IMR-90 (cell line): Measurements from ENCODE around the gene TINAG. TPM values are rescaled to one million over a fixed set of nuclear protein-coding genes. Genes with fewer than 3 reads are reported as not detected.

Experiments used
- ATAC-seq: fragments of 200-7000 bp; cut with Tn5 transposase; 2 replicates; pipeline ENCODE4 v1.9.1; 2020; ENCODE audit warnings: low read depth, mild to moderate bottlenecking, moderate library complexity
- BruUV-seq: library from RNA; stranded (reverse); fragments of 400-500 nt; replicated peaks from 2 replicates; lab custom pipeline; 2021; lab: Mats Ljungman, UMichigan
- CTCF ChIA-PET: fragments of 300-600 bp; formaldehyde crosslinking; extraction: SDS; loops from one replicate; lab custom pipeline; 2021; ENCODE audit warnings: antibody characterized with exemption; lab: Yijun Ruan, JAX
- POLR2A ChIA-PET: fragments of 300-600 bp; sonication (Branson Sonifier 250); formaldehyde crosslinking; loops from one replicate; lab custom pipeline; 2022; ENCODE audit warnings: antibody characterized with exemption; ENCODE audit not compliant: unreplicated experiment; lab: Charles Lee
- DNase-seq: peaks from one replicate; pipeline ENCODE4 v3.0.0; 2013
- H2AFZ ChIP-seq: replicated peaks from 2 replicates; pipeline ENCODE3; 2013; ENCODE audit warnings: low read length, mild to moderate bottlenecking; ENCODE audit not compliant: poor library complexity
- H2AK5ac ChIP-seq: 2 replicates; pipeline ENCODE4 v1.6.1; 2013; ENCODE audit warnings: low read depth, low read length, inconsistent platforms
- H2AK9ac ChIP-seq: replicated peaks from 2 replicates; pipeline ENCODE3; 2013; ENCODE audit warnings: mild to moderate bottlenecking, low read depth, low read length, moderate library complexity; ENCODE audit not compliant: poor library complexity
- H2BK120ac ChIP-seq: 2 replicates; pipeline ENCODE4 v1.6.1; 2013; ENCODE audit warnings: low read depth, low read length, inconsistent platforms
- H2BK15ac ChIP-seq: 3 replicates; pipeline ENCODE4 v1.6.1; 2013; ENCODE audit warnings: low read depth, low read length, inconsistent platforms
- H2BK20ac ChIP-seq: 2 replicates; pipeline ENCODE4 v1.6.1; 2013; ENCODE audit warnings: low read depth, mild to moderate bottlenecking, inconsistent platforms, low read length, moderate library complexity
- H2BK5ac ChIP-seq: 2 replicates; pipeline ENCODE4 v1.6.1; 2013; ENCODE audit warnings: mild to moderate bottlenecking, low read depth, low read length, inconsistent platforms; ENCODE audit not compliant: poor library complexity, severe bottlenecking
- H3K14ac ChIP-seq: replicated peaks from 2 replicates; pipeline ENCODE4 v1.6.1; 2013; ENCODE audit warnings: low read depth, low read length, inconsistent platforms
- H3K18ac ChIP-seq: 2 replicates; pipeline ENCODE4 v1.6.1; 2013; ENCODE audit warnings: low read depth, low read length, control low read depth
- H3K23ac ChIP-seq: 2 replicates; pipeline ENCODE4 v1.6.1; 2013; ENCODE audit warnings: low read depth, low read length, inconsistent platforms
- H3K27ac ChIP-seq: 2 replicates; pipeline ENCODE4 v1.5.1; 2013; ENCODE audit warnings: mild to moderate bottlenecking, control low read depth, low read length; ENCODE audit not compliant: insufficient read depth
- H3K27me3 ChIP-seq: 2 replicates; pipeline ENCODE4 v1.6.1; 2013; ENCODE audit warnings: low read length; ENCODE audit not compliant: control insufficient read depth, insufficient read depth
- H3K36me3 ChIP-seq: 2 replicates; pipeline ENCODE4 v1.6.1; 2013; ENCODE audit warnings: low read length, mixed read lengths; ENCODE audit not compliant: control insufficient read depth, insufficient read depth
- H3K4ac ChIP-seq: 2 replicates; pipeline ENCODE4 v1.6.1; 2013; ENCODE audit warnings: low read depth, low read length, inconsistent platforms
- H3K4me1 ChIP-seq: 2 replicates; pipeline ENCODE4 v1.6.1; 2013; ENCODE audit warnings: low read length, mixed read lengths; ENCODE audit not compliant: control insufficient read depth, insufficient read depth
- H3K4me2 ChIP-seq: 2 replicates; pipeline ENCODE4 v1.6.1; 2013; ENCODE audit warnings: low read depth, mild to moderate bottlenecking, control low read depth, low read length, moderate library complexity
- H3K4me3 ChIP-seq: 2 replicates; pipeline ENCODE4 v1.5.1; 2013; ENCODE audit warnings: low read depth, mild to moderate bottlenecking, control low read depth, low read length, moderate library complexity; ENCODE audit not compliant: insufficient read depth
- H3K56ac ChIP-seq: 2 replicates; pipeline ENCODE4 v1.6.1; 2013; ENCODE audit warnings: low read length, inconsistent platforms; ENCODE audit not compliant: insufficient read depth; ENCODE audit errors: extremely low read depth
- H3K79me1 ChIP-seq, 2 experiments: 2 replicates each; pipeline ENCODE4 v1.6.1; 2013; ENCODE audit warnings: low read length in 2 of 2, inconsistent platforms in 1 of 2, low read depth in 1 of 2
- H3K9ac ChIP-seq: 2 replicates; pipeline ENCODE4 v1.6.1; 2013; ENCODE audit warnings: low read depth, low read length, control low read depth
- H3K9me1 ChIP-seq: 2 replicates; pipeline ENCODE4 v1.6.1; 2013; ENCODE audit warnings: low read length, inconsistent platforms; ENCODE audit not compliant: insufficient read depth
- H3K9me3 ChIP-seq: 2 replicates; pipeline ENCODE4 v1.6.1; 2013; ENCODE audit warnings: low read length; ENCODE audit not compliant: control insufficient read depth, insufficient read depth
- H4K20me1 ChIP-seq: 2 replicates; pipeline ENCODE4 v1.6.1; 2013; ENCODE audit warnings: low read length, inconsistent platforms; ENCODE audit not compliant: insufficient read depth
- H4K5ac ChIP-seq: 2 replicates; pipeline ENCODE4 v1.6.1; 2013; ENCODE audit warnings: mild to moderate bottlenecking, low read depth, low read length, control low read depth
- H4K8ac ChIP-seq, 2 experiments: 2 replicates each; pipeline ENCODE4 v1.6.1; 2013; ENCODE audit warnings: low read depth in 2 of 2, low read length in 2 of 2, control low read depth in 1 of 2, inconsistent platforms in 1 of 2
- H4K91ac ChIP-seq: 2 replicates; pipeline ENCODE4 v1.6.1; 2013; ENCODE audit warnings: low read depth, low read length, inconsistent platforms; ENCODE audit not compliant: insufficient read depth
- BHLHE40 ChIP-seq: fragments of 150-350 bp; IDR thresholded peaks from 2 replicates; pipeline ENCODE4 v1.6.1; 2016; ENCODE audit warnings: mild to moderate bottlenecking, low read depth, low read length
- CHD1 ChIP-seq: IDR thresholded peaks from 2 replicates; pipeline ENCODE4 v1.6.1; 2012; ENCODE audit warnings: low read depth, low read length, improper control_type of control experiment
- RFX5 ChIP-seq: IDR thresholded peaks from 2 replicates; pipeline ENCODE4 v1.8.0; 2012; ENCODE audit warnings: low read depth, mild to moderate bottlenecking, low read length, moderate library complexity
- WGBS, 2 experiments: methylation state at CpG; one replicate each; pipeline versions ENCODE4 v1.1.5 to v1.1.7; 2013; ENCODE audit warnings: missing lambda C conversion rate in 2 of 2; ENCODE audit not compliant: insufficient read length in 1 of 2; ENCODE audit errors: extremely low coverage in 2 of 2; 5-methylcytosine and 5-hydroxymethylcytosine counted together
- dilution Hi-C: fragments of 300-500 bp; cut with HindIII; formaldehyde crosslinking; loops from one replicate; pipeline ENCODE4 v1.14.3; 2018; ENCODE audit warnings: low sequenced_read_pairs; ENCODE audit not compliant: unreplicated experiment
- in situ Hi-C: fragments of 300-500 bp; cut with MboI; formaldehyde crosslinking; loops from 3 replicates; pipeline ENCODE4 v1.14.3; 2019; ENCODE audit warnings: low sequenced_read_pairs, inconsistent platforms, mixed read lengths
- intact Hi-C: fragments of 100-400 bp; cut with micrococcal nuclease; formaldehyde crosslinking; loops from 2 replicates; pipeline ENCODE4 v1.10.0; 2022
- polyA plus RNA-seq, 3 experiments: library from polyadenylated mRNA; depleted of rRNA; stranded (reverse); fragments of >200 nt; gene quantifications; 2 replicates each; pipeline ENCODE4 v1.2.3, GENCODE V29; 2012; ENCODE audit warnings: low replicate concordance in 1 of 3
- total RNA-seq: library from RNA; depleted of rRNA; stranded (reverse); fragments of >200 nt; gene quantifications from 2 replicates; pipeline ENCODE4 v1.2.3, GENCODE V29; 2012; rRNA removed

The TINAG gene
- total and polyA plus RNA-seq, 2 of the 4 experiments (the other 2 are of a cell fraction), result not detected

GRCh38 chr6:54431466-54431865, 123.2 kb downstream of the TINAG start:
- Histone ChIP-seq H3K27ac (no peak overlapping the region), H3K4me3 (no peak overlapping the region), H3K23ac (no peak overlapping the region), H3K14ac (no peak overlapping the region), H3K56ac (no peak overlapping the region), H2BK15ac (0 out of 3 replicates have a peak overlapping the region, but pooled peaks have one; percentile 21), H4K20me1 (no peaks in the 10 kb centered on the region), H3K36me3 (no peaks in the 10 kb centered on the region), H2BK120ac (no peak overlapping the region), H3K9me3 (no peaks in the 10 kb centered on the region), H3K4me1 (no peaks in the 10 kb centered on the region), H2BK20ac (no peak overlapping the region), H4K5ac (no peak overlapping the region), H3K9me1 (no peaks in the 10 kb centered on the region), H3K27me3 (no peaks in the 10 kb centered on the region), H2AK9ac (no peak overlapping the region), H2AK5ac (no peak overlapping the region), H4K8ac (no peak overlapping the region), H4K91ac (no peak overlapping the region), H3K79me1 (no peaks in the 10 kb centered on the region), H2BK5ac (no peak overlapping the region), H3K18ac (no peak overlapping the region), H3K4me2 (no peak overlapping the region), H3K4ac (no peak overlapping the region), H2AFZ (no peak overlapping the region), H3K9ac (no peak overlapping the region)
- intact Hi-C loops, result no loop called here
- dilution Hi-C loops, result no loop called here
- in situ Hi-C loops, result no loop called here
- no TSS peak for BruUV-seq
- ATAC-seq (no peak; the same call in none of the 2 replicates), DNase-seq (peak; percentile 43)
- ChIA-PET POLR2A (no interaction called here), CTCF (interaction anchor here (0.9 kb wide), 1 partner anchor 11 kb away, joined by 3 read pairs; no protein-coding TSS in a partner anchor)
- WGBS, 2 experiments, result no CpG with 5 or more reads among the region's 2 CpGs
- no peak for TF ChIP-seq RFX5
- no peak for TF ChIP-seq BHLHE40
- no peak for TF ChIP-seq CHD1

Other genes with a start within 250 kb of the TINAG start
- gene MLIP, start 197.0 kb upstream of the TINAG start, total RNA-seq, result not detected in 2 replicates
- gene MLIP, start 197.0 kb upstream of the TINAG start, polyA plus RNA-seq (2012; rRNA removed), result not detected in 2 replicates